GM19468 (cell line): ENCODE data around the gene BHLHE23.

ENCODE experiments used
- ATAC-seq: cut with Tn5 transposase; IDR thresholded peaks from one replicate; pipeline ENCODE4 v1.9.1; 2021; ENCODE audit warnings: mild to moderate bottlenecking, moderate library complexity, moderate number of reproducible peaks; ENCODE audit not compliant: unreplicated experiment; ENCODE audit errors: extremely low read depth

Gene BHLHE23

GRCh38 chr20:63026582-63027165, 19.9 kb upstream of the BHLHE23 start:
- ATAC-seq = no peak

DNA sequence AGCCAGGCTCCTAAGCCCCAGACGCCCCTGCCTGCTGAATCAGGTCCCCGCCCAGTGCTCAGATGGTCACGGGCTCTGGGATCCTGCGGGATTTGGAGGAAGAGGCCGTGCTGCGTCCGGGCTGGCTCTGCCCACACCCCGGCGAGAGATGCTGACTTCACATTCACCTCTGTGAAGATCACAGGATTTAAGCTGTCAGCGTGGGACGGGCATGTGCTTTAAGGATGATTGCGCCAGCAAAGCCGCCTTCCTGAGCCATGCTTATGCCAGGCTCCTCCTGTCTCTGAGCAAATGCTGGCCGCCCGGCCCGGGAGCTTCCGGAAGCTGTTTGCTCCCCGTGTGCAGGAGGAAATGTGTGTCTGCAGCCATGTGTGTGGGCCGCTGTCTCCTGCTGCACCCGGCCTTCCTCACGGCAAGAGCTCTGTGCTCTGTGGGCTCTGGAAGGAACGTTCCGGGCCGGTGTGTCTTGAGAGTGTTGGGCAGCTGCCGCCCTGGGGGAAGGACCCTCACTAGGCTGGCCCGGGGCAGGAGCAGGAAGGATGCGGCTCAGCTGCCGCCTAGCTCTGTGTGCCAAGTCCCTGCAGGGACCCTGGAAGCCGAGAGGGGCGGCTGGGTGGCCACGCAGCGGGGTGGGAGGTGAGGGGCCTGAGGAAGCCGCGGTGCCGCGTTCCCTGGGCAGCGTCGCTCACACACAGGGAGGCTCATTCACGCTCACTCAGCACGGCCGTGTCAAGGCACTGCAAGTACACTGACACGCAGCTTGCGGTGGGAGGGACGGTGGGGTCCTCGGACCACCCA, 19.0 kb upstream of the BHLHE23 start:
- no peak for ATAC-seq

- no peak for ATAC-seq
These were observed 18.0 kb upstream of the BHLHE23 start for GRCh38 chr20:63024573-63025392.

DNA sequence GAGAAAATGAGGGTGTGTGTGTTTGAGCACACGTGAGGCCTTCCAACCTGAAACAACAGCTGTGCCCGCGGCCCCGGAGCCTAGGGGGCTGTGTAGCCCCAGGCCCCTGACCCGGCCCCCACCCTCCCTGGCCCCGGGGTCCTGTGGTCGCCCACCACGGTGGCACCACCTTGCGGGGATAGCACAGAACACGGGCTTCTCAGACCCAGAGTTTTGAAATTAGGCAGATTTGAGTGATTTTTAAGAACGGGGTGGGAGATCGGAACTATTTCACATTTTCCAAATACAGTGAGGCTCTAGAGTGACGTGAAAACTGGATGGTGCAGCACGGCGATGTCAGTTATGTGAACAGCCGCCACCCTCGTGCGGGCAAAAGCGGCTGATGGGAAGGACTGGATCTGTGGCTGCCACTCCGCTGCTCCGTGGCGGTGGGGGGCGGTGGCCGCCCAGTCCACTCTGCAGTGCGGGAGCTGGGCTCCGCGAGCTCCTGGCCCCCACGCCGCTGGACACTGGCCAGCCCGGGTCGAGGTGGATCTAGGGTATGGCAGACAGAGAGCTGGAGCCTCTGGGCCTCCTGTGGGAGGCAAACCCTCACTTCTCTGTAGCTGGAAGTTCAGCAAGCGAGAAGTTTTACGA, 17.3 kb upstream of the BHLHE23 start:
- no peak for ATAC-seq

DNA sequence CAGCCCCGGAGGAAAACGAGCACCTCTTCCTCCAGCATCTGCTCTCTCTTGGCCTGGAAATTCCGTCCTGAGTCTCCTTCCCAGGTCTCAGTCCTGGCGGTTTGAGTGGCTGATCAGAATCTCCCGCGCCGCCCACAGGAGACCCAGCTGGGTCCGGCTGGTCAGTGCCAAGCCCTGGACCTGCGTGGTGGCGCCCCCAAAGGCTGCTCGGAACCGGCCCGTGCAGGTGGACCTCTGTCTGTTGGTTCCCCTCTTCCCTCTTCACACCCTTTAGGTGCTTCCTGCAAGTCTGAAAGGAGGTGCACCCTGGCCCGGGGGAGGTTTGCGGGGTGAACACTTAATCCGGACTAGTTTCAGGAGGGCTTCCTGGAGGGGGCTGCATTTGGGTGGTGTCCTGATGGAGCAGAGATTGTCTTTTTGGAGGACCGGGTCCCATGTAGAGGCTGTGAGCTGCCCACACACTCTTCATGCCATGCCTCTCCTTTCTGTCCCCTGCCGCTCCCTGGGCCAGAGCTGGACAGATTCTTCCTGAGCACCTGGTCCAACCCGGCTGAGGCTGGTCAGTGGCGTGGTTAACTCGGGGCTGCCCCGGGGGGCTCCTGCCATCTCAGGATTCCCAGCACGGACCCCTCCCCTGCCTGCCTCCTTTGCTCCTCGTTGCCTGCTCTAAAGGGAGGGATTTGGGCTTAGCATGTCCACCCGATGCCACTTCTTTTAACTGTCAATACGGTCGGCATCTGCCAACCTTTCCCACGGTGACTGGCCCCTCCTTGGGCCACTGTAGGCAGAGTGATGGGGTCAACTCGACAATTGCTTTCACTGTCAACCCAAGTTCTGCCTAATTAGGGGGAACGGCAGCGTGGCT, 16.5 kb upstream of the BHLHE23 start:
- ATAC-seq = no peak

GRCh38 chr20:63022501-63022900, 15.7 kb upstream of the BHLHE23 start:
- ATAC-seq = no peak

GRCh38 chr20:63021356-63022321, 14.9 kb upstream of the BHLHE23 start:
- no peak for ATAC-seq

GRCh38 chr20:63020681-63021080, 13.9 kb upstream of the BHLHE23 start:
- ATAC-seq = no peak

- ATAC-seq = no peak
These were observed 11.2 kb upstream of the BHLHE23 start for GRCh38 chr20:63017826-63018411.

GRCh38 chr20:63017076-63017825, 10.5 kb upstream of the BHLHE23 start:
- no peak for ATAC-seq

DNA sequence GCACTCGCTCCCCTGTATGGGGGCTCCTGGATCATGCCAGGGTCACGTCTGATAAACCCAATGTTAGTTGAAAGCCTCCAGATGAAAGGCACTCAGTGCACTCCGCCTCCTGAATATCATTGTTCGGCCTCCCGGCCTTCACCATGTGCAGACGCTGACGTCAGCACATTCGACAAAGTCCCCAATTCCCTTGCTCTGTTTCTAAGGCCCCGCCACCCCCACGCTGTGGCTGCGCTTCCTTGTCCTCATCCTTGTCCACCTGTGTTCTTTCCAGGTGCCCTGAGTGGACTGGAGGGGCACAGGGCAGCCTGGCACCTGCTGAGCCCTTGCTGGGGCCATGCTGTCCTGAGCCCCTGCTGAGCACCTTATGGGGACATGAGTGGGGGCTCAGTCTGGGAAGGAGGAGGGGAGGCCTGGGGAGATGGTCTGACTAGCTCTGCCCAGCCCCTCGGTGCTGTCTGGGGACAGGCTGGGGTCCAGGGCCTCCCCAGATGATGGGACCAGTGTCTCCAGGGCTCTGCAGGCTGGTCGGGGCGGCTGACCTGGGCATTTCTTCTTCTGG, 9.8 kb upstream of the BHLHE23 start:
- no peak for ATAC-seq

DNA sequence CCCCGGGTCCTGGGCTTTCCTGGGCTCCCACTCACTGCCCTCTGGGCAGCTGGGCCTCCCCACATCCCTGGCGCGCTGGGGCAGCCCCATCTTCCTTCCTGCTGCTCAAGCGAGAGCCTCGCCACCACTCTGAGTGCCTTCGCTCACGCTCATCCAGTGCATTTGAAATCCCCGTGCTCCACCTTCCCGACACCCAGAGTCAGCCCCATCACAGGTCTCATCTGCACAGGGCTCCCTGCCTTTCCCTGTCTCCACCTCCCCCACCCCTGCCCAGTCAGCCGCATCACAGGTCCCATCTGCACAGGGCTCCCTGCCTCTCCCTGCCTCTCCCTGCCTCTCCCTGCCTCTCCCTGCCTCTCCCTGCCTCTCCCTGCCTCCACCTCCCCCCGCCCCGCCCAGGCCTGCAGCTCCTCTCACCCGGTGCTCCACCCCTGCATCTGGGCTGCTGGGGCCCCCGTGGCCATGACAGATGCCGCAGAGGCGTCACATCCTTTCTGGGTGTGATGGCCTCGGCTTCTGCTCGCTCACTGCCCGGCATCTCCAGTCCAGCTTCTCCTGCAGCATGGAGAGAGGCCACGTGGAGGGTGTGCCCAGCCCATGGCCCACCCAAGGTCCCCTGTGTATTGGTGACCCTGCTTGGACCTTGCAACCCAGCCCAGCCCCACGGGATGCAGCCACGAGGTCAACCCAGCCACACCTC, 9.0 kb upstream of the BHLHE23 start:
- no peak for ATAC-seq

- no peak for ATAC-seq
These were observed 8.4 kb upstream of the BHLHE23 start for GRCh38 chr20:63015147-63015661.

GRCh38 chr20:63014710-63015109, 7.9 kb upstream of the BHLHE23 start:
- ATAC-seq = no peak

- no peak for ATAC-seq
These were observed 7.5 kb upstream of the BHLHE23 start for GRCh38 chr20:63014287-63014686.

DNA sequence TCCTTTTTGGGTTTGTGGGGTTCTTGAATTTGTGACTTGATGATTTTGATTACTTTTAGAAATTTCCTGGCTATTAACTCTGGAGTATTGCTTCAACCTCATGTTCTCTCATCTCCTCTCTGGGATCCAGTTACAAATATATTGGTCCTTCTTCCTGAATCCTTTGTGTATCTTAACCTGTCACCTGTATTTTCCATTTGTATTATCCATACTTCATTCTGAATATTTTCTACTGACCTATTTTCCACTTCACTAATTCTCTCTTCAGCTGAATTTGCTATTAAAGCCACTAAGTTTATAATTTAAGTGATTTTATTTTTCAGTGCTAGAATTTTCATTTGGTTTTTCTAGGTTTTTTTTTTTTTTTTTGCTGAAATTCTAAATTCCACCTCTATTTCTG, 6.4 kb upstream of the BHLHE23 start:
- no peak for ATAC-seq
